Hepatocyte (in vitro differentiated cells): ENCODE data around the gene BEND3. TPM values are rescaled to one million over a fixed set of nuclear protein-coding genes. Genes with fewer than 3 reads are reported as not detected.

ENCODE experiments used
- DNase-seq: peaks from one replicate; pipeline ENCODE4 v3.0.0-alpha.2; 2016; ENCODE audit warnings: low spot score
- H2AFZ ChIP-seq: fragments of 200-600 bp; sonication (generic); 2 replicates; pipeline ENCODE4 v1.6.0; 2016; ENCODE audit warnings: antibody characterized with exemption, mild to moderate bottlenecking
- H3K27ac ChIP-seq: fragments of 200-600 bp; sonication (generic); 2 replicates; pipeline ENCODE4 v1.5.1; 2016; ENCODE audit warnings: mild to moderate bottlenecking
- H3K27me3 ChIP-seq: fragments of 200-600 bp; sonication (generic); 2 replicates; pipeline ENCODE4 v1.6.1; 2016
- H3K36me3 ChIP-seq: fragments of 200-600 bp; sonication (generic); replicated peaks from 2 replicates; pipeline ENCODE4 v1.5.1; 2016; ENCODE audit warnings: low read depth; ENCODE audit not compliant: insufficient read depth
- H3K4me1 ChIP-seq: fragments of 200-600 bp; sonication (generic); 2 replicates; pipeline ENCODE4 v1.5.1; 2016; ENCODE audit warnings: mild to moderate bottlenecking, moderate library complexity; ENCODE audit not compliant: insufficient read depth
- H3K4me2 ChIP-seq: fragments of 200-600 bp; sonication (generic); 2 replicates; pipeline ENCODE4 v1.6.0; 2016
- H3K4me3 ChIP-seq: fragments of 200-600 bp; sonication (generic); 2 replicates; pipeline ENCODE4 v1.5.1; 2016; ENCODE audit warnings: mild to moderate bottlenecking
- H3K79me2 ChIP-seq: fragments of 200-600 bp; sonication (generic); 2 replicates; pipeline ENCODE4 v1.6.0; 2017; ENCODE audit warnings: mild to moderate bottlenecking
- H3K9me2 ChIP-seq: fragments of 200-600 bp; sonication (generic); replicated peaks from 2 replicates; pipeline ENCODE4 v1.6.0; 2017; ENCODE audit warnings: mild to moderate bottlenecking; ENCODE audit not compliant: insufficient read depth
- H3K9me3 ChIP-seq: fragments of 200-600 bp; sonication (generic); 2 replicates; pipeline ENCODE4 v1.5.1; 2016; ENCODE audit warnings: low read depth, mild to moderate bottlenecking
- H4K20me1 ChIP-seq: fragments of 200-600 bp; sonication (generic); 2 replicates; pipeline ENCODE4 v1.6.0; 2016; ENCODE audit warnings: mild to moderate bottlenecking; ENCODE audit not compliant: insufficient read depth, poor library complexity, severe bottlenecking
- CTCF ChIP-seq: fragments of 200-600 bp; sonication (generic); IDR thresholded peaks from 2 replicates; pipeline ENCODE4 v1.5.1; 2016; ENCODE audit warnings: antibody characterized with exemption, mild to moderate bottlenecking; ENCODE audit not compliant: poor library complexity
- EZH2 ChIP-seq: fragments of 200-600 bp; sonication (generic); IDR thresholded peaks from 2 replicates; pipeline ENCODE4 v1.6.1; 2016; ENCODE audit warnings: antibody characterized with exemption, mild to moderate bottlenecking, borderline replicate concordance
- EZH2phosphoT487 ChIP-seq: fragments of 200-600 bp; sonication (generic); IDR thresholded peaks from one replicate; pipeline ENCODE4 v1.6.1; 2018; ENCODE audit warnings: antibody characterized with exemption, mild to moderate bottlenecking, low read depth, moderate library complexity; ENCODE audit not compliant: unreplicated experiment, severe bottlenecking
- WGBS: methylation state at CpG from one replicate; pipeline ENCODE4 v1.1.6; 2016; ENCODE audit warnings: low lambda C conversion rate; ENCODE audit errors: missing lambda C conversion rate; 5-methylcytosine and 5-hydroxymethylcytosine counted together
- polyA plus RNA-seq: library from polyadenylated mRNA; unstranded; fragments of >200 nt; fragmentation: Nextera tagmentation; extraction: Ambion mirVana; gene quantifications from 2 replicates; pipeline ENCODE4 v1.2.1, GENCODE V29; 2016
- total RNA-seq: library from RNA; depleted of rRNA; stranded (reverse); fragments of >200 nt; gene quantifications from 2 replicates; pipeline ENCODE4 v1.2.3, GENCODE V29; 2014

Gene BEND3
- total and polyA plus RNA-seq, 2 experiments from 2014 or later = 2.7 to 5.7 TPM

GRCh38 chr6:107069631-107070548, 45.4 kb downstream of the BEND3 start:
- Histone ChIP-seq H3K27me3 (no peaks in the 10 kb centered on the region), H3K4me1 (peaks cover 8% of the 10 kb centered on the region), H3K79me2 (no peaks in the 10 kb centered on the region), H3K27ac (no peak overlapping the region), H3K4me2 (no peak overlapping the region), H4K20me1 (no peaks in the 10 kb centered on the region), H3K9me3 (no peaks in the 10 kb centered on the region), H3K36me3 (no peaks in the 10 kb centered on the region), H2AFZ (no peak overlapping the region), H3K4me3 (no peak overlapping the region), H3K9me2 (no peaks in the 10 kb centered on the region)
- WGBS = 95% methylated on average over 53 of the region's 53 CpGs
- TF ChIP-seq EZH2phosphoT487 (no peak), EZH2 (no peak), CTCF (no peak)
- no peak for DNase-seq

- Histone ChIP-seq H3K4me2 (no peak overlapping the region), H3K27ac (no peak overlapping the region)
- 97% methylated on average over 68 of the region's 69 CpGs for WGBS
Measured at GRCh38 chr6:107068691-107069630, 46.4 kb downstream of the BEND3 start.

More at GRCh38 chr6:107068691-107069630, 46.4 kb downstream of the BEND3 start:
- Histone ChIP-seq H3K4me3 (no peak overlapping the region), H3K9me3 (no peaks in the 10 kb centered on the region), H3K9me2 (no peaks in the 10 kb centered on the region), H3K27me3 (no peaks in the 10 kb centered on the region), H3K79me2 (no peaks in the 10 kb centered on the region), H3K36me3 (no peaks in the 10 kb centered on the region), H4K20me1 (no peaks in the 10 kb centered on the region), H3K4me1 (peaks cover 8% of the 10 kb centered on the region), H2AFZ (no peak overlapping the region)
- DNase-seq = no peak
- TF ChIP-seq CTCF (no peak), EZH2 (no peak), EZH2phosphoT487 (no peak)
